K562 (cell line): ENCODE results near the gene TIGD4. TPM values are rescaled to one million over a fixed set of nuclear protein-coding genes. Genes with fewer than 3 reads are reported as not detected.

Experiments used
- ATAC-seq: fragments of 200-7000 bp; cut with Tn5 transposase; 3 replicates; pipeline ENCODE4 v1.9.1; 2020; ENCODE audit warnings: moderate library complexity
- BruUV-seq: library from RNA; stranded (reverse); fragments of 400-500 nt; replicated peaks from 2 replicates; lab custom pipeline; 2021; lab: Mats Ljungman, UMichigan
- CTCF ChIA-PET: fragments of 300-600 bp; formaldehyde crosslinking; extraction: SDS; loops from one replicate; lab custom pipeline; 2021; ENCODE audit warnings: low intra/inter-chr PET ratio; lab: Yijun Ruan, JAX
- POLR2A ChIA-PET: fragments of 300-600, 350-650 bp; sonication (Branson Sonifier 250); formaldehyde crosslinking; extraction: SDS; loops from one replicate; lab custom pipeline; 2021; ENCODE audit warnings: antibody characterized with exemption, inconsistent platforms; lab: Yijun Ruan, JAX
- DNase-seq, 4 experiments: peaks; one replicate each; pipeline versions ENCODE4 v3.0.0 to v3.0.0-alpha.2; 2011 to 2018; ENCODE audit warnings: low spot score in 3 of 4, mixed read lengths in 3 of 4; ENCODE audit errors: extremely low read depth in 1 of 4
- FAIRE-seq: peaks from 2 replicates; lab custom pipeline; 2011; peaks lifted over from hg19 to GRCh38; lab: Jason Lieb, UNC
- H2AFZ ChIP-seq: 2 replicates; pipeline ENCODE4 v1.6.0; 2011; ENCODE audit warnings: low read depth, low read length, control low read depth, inconsistent platforms
- H3K27ac ChIP-seq: fragments of 200-600 bp; 3 replicates; pipeline ENCODE4 v1.8.0; 2011; ENCODE audit warnings: low read depth, mild to moderate bottlenecking, control low read depth, inconsistent platforms, low read length, moderate library complexity, mixed read lengths; ENCODE audit errors: extremely low read depth
- H3K27me3 ChIP-seq, 2 experiments: fragments of 300-600 bp in 1 of 2; 2 replicates in 1 of 2; 3 replicates in 1 of 2; pipeline versions ENCODE4 v1.6.0 to v1.8.0; 2011; ENCODE audit warnings: inconsistent platforms in 2 of 2, low read length in 2 of 2, mild to moderate bottlenecking in 1 of 2, mixed read lengths in 1 of 2, moderate library complexity in 1 of 2; ENCODE audit not compliant: control insufficient read depth in 2 of 2, insufficient read depth in 2 of 2
- H3K36me3 ChIP-seq: fragments of 300-600 bp; 3 replicates; pipeline ENCODE4 v1.8.0; 2011; ENCODE audit warnings: mild to moderate bottlenecking, low read length, inconsistent platforms; ENCODE audit not compliant: control insufficient read depth, insufficient read depth
- H3K4me1 ChIP-seq, 2 experiments: fragments of 200-600 bp in 1 of 2; replicated peaks in 1 of 2; 2 replicates in 1 of 2; 3 replicates in 1 of 2; pipeline versions ENCODE4 v1.5.1 to v1.8.0; 2011; ENCODE audit warnings: inconsistent platforms in 2 of 2, low read length in 2 of 2, mild to moderate bottlenecking in 1 of 2, mixed read lengths in 1 of 2, moderate library complexity in 1 of 2; ENCODE audit not compliant: control insufficient read depth in 2 of 2, insufficient read depth in 2 of 2
- H3K4me2 ChIP-seq: 2 replicates; pipeline ENCODE4 v1.6.1; 2011; ENCODE audit warnings: low read length, control low read depth, inconsistent platforms, mixed read lengths; ENCODE audit not compliant: insufficient read depth
- H3K4me3 ChIP-seq: fragments of 200-600 bp; sonication (generic), shearing (Covaris generic); 2 replicates; pipeline ENCODE4 v1.5.1; 2016; ENCODE audit warnings: control low read depth, inconsistent platforms
- H3K79me2 ChIP-seq: fragments of 200-600 bp; 3 replicates; pipeline ENCODE4 v1.8.0; 2011; ENCODE audit warnings: low read length, inconsistent platforms; ENCODE audit not compliant: control insufficient read depth, insufficient read depth
- H3K9ac ChIP-seq, 2 experiments: 2 replicates each; pipeline versions ENCODE4 v1.6.0 to v1.6.1; 2011; ENCODE audit warnings: low read depth in 2 of 2, low read length in 2 of 2, control low read depth in 1 of 2, inconsistent platforms in 1 of 2, mild to moderate bottlenecking in 1 of 2, mixed read lengths in 1 of 2; ENCODE audit not compliant: insufficient read depth in 1 of 2
- H3K9me1 ChIP-seq: one replicate; pipeline ENCODE4 v1.6.0; 2011; ENCODE audit warnings: inconsistent platforms, mild to moderate bottlenecking, low read length, moderate library complexity; ENCODE audit not compliant: control insufficient read depth, insufficient read depth
- H3K9me3 ChIP-seq: replicated peaks from 2 replicates; pipeline ENCODE4 v1.5.1; 2011; ENCODE audit warnings: low read depth, low read length, inconsistent platforms; ENCODE audit not compliant: control insufficient read depth, insufficient read depth
- H4K20me1 ChIP-seq: replicated peaks from 2 replicates; pipeline ENCODE4 v1.6.1; 2011; ENCODE audit warnings: low read length, inconsistent platforms, mixed read lengths; ENCODE audit not compliant: control insufficient read depth, insufficient read depth
- ELF1 ChIP-seq: fragments of 200-800 bp; sonication (Bioruptor generic); IDR thresholded peaks from 2 replicates; pipeline ENCODE4 v1.6.1; 2016; ENCODE audit warnings: missing genetic modification characterization, missing compliant biosample characterization
- FOSL1 ChIP-seq: fragments of 200-800 bp; sonication (Bioruptor generic); conservative IDR thresholded peaks from 2 replicates; pipeline ENCODE4 v1.6.1; 2016; ENCODE audit warnings: missing genetic modification characterization, missing compliant biosample characterization
- GABPA ChIP-seq: fragments of 200-800 bp; sonication (Bioruptor generic); conservative IDR thresholded peaks from 2 replicates; pipeline ENCODE4 v1.6.1; 2016; ENCODE audit warnings: low read depth, missing genetic modification characterization, missing compliant biosample characterization
- L3MBTL2 ChIP-seq: fragments of 450-650 bp; IDR thresholded peaks from 2 replicates; pipeline ENCODE4 v1.6.1; 2016; ENCODE audit warnings: mild to moderate bottlenecking, moderate library complexity
- MGA ChIP-seq: fragments of 450-650 bp; IDR thresholded peaks from 2 replicates; pipeline ENCODE4 v1.6.1; 2016; ENCODE audit warnings: mild to moderate bottlenecking, moderate library complexity
- RBFOX2 ChIP-seq: fragments of 200-400 bp; formaldehyde crosslinking; IDR thresholded peaks from 2 replicates; pipeline ENCODE4 v1.6.1; 2017; ENCODE audit warnings: low read depth, mild to moderate bottlenecking, low read length, moderate library complexity
- WGBS: fragments of 100-300 bp; shearing (Covaris generic); methylation state at CpG from one replicate; pipeline ENCODE4 v1.1.6; 2016; ENCODE audit warnings: low coverage, mixed read lengths; ENCODE audit not compliant: insufficient coverage; ENCODE audit errors: missing lambda C conversion rate; 5-methylcytosine and 5-hydroxymethylcytosine counted together
- in situ Hi-C: fragments of 300-500 bp; cut with MboI; formaldehyde crosslinking; loops from 4 replicates; pipeline ENCODE4 v1.15.0; 2018; ENCODE audit warnings: inconsistent platforms, mixed read lengths
- intact Hi-C: fragments of 100-400 bp; cut with micrococcal nuclease; formaldehyde crosslinking; loops from 2 replicates; pipeline ENCODE4 v1.14.2; 2022
- polyA plus RNA-seq, 8 experiments: library from polyadenylated mRNA; depleted of rRNA in 4 of 8; stranded (reverse) in 5 of 8; unstranded in 3 of 8; fragments of >200 nt; fragmentation: Nextera tagmentation in 2 of 8; fragmentation: Illumina TruSeq in 1 of 8; extraction: Ambion mirVana in 2 of 8; extraction: Trizol in 1 of 8; gene quantifications; 2 replicates each; pipeline versions ENCODE4 v1.2.1 to v1.2.3, GENCODE V29; 2011 to 2014; ENCODE audit warnings: inconsistent platforms in 1 of 8, missing spikeins in 1 of 8
- total RNA-seq, 7 experiments: library from RNA; depleted of rRNA in 6 of 7; stranded (reverse); fragments of >200 nt in 6 of 7; fragmentation: Illumina TruSeq in 2 of 7; extraction: Trizol in 2 of 7; gene quantifications; 2 replicates each; pipeline versions ENCODE4 v1.2.1 to v1.2.3, GENCODE V29; 2011 to 2021; ENCODE audit warnings: low replicate concordance in 1 of 7

Gene TIGD4
- total and polyA plus RNA-seq, 9 of the 15 experiments (the other 6 are each of a cell fraction or from before 2014, with no cell fraction given) = 0.07 to 0.28 (median 0.18) TPM

- BruUV-seq = no TSS peak
- Histone ChIP-seq H3K79me2 (no peaks in the 10 kb centered on the region), H3K36me3 (no peaks in the 10 kb centered on the region), H3K4me2 (peak overlapping the region; percentile 46), H3K9me1 (no peaks in the 10 kb centered on the region), H3K4me3 (no peak overlapping the region), H2AFZ (peak overlapping the region; percentile 89), H3K4me1 (no peaks in the 10 kb centered on the region), H3K27ac (no peak overlapping the region), H3K27me3 (peaks cover 0 to 4% of the 10 kb centered on the region in 2 experiments; a peak in 3 of 5 replicates), H4K20me1 (no peaks in the 10 kb centered on the region), H3K9me3 (no peaks in the 10 kb centered on the region), H3K9ac (no peak overlapping the region; a peak in 1 of 4 replicates)
- intact Hi-C loops = no loop called here
- ATAC-seq (peak; percentile 51; the same call in 1 of the 3 replicates), FAIRE-seq (no peak), DNase-seq (no peak)
- TF ChIP-seq FOSL1 (tag) (no peak), GABPA (tag) (peak; percentile 47; the same call in 1 of the 2 replicates), RBFOX2 (no peak), L3MBTL2 (peak; percentile 22; the same call in 1 of the 2 replicates), ELF1 (tag) (peak; percentile 76), MGA (0 out of 2 replicates have a peak, but pooled peaks have one; percentile 25)
- WGBS = 16% methylated on average over 24 of the region's 24 CpGs
- POLR2A ChIA-PET = no interaction called here
- CTCF ChIA-PET = no interaction called here
- in situ Hi-C loops = loop anchor here (5.0 kb wide), 1 partner anchor 33 kb away; no protein-coding TSS in a partner anchor
These were observed 59.6 kb downstream of the TIGD4 start for GRCh38 chr4:152719801-152720556.
